ENCODE measurements around the gene COL19A1. TPM values are rescaled to one million over a fixed set of nuclear protein-coding genes. Genes with fewer than 3 reads are reported as not detected.

The COL19A1 gene
- total RNA-seq, 4 donors from 2014 or later = 0.35 to 5.0 (median 0.62) TPM

GRCh38 chr6:69881322-69882151 lies 15.2 kb downstream of the COL19A1 start:
- Histone ChIP-seq H3K27ac (peak overlapping the region in 2 of 4 donors; percentile 50 to 52), H3K4me3 (no peak overlapping the region), H3K27me3 (no peaks in the 10 kb centered on the region), H3K4me1 (no peaks in the 10 kb centered on the region), H3K9me3 (no peaks in the 10 kb centered on the region), H3K36me3 (no peaks in the 10 kb centered on the region)
- TF ChIP-seq POLR2A (IDR thresholded peaks at IDR 0.05) = no peak
- no peak for TF ChIP-seq CTCF (IDR thresholded peaks at IDR 0.05)
- peak in 2 of 3 donors; percentile 66 to 68 for DNase-seq

GRCh38 chr6:69883551-69883950 lies 17.2 kb downstream of the COL19A1 start:
- TF ChIP-seq CTCF (IDR thresholded peaks at IDR 0.05) (no peak), POLR2A (IDR thresholded peaks at IDR 0.05) (no peak)
- Histone ChIP-seq H3K9me3 (no peaks in the 10 kb centered on the region), H3K27me3 (no peaks in the 10 kb centered on the region), H3K27ac (no peak overlapping the region), H3K36me3 (no peaks in the 10 kb centered on the region), H3K4me3 (no peak overlapping the region), H3K4me1 (no peaks in the 10 kb centered on the region)
- no peak for DNase-seq

GRCh38 chr6:69884231-69884630 lies 17.9 kb downstream of the COL19A1 start:
- DNase-seq = no peak
- H3K36me3 ChIP-seq = no peaks in the 10 kb centered on the region
- no peak for TF ChIP-seq POLR2A (IDR thresholded peaks at IDR 0.05)
- TF ChIP-seq CTCF (IDR thresholded peaks at IDR 0.05) = no peak
- H3K4me1 ChIP-seq = no peaks in the 10 kb centered on the region
- no peaks in the 10 kb centered on the region for H3K27me3 ChIP-seq
- no peak overlapping the region for H3K4me3 ChIP-seq
- no peak overlapping the region for H3K27ac ChIP-seq
- H3K9me3 ChIP-seq = no peaks in the 10 kb centered on the region

- Histone ChIP-seq H3K27ac (no peak overlapping the region), H3K4me1 (no peaks in the 10 kb centered on the region), H3K9me3 (no peaks in the 10 kb centered on the region), H3K27me3 (no peaks in the 10 kb centered on the region), H3K4me3 (no peak overlapping the region), H3K36me3 (no peaks in the 10 kb centered on the region)
- DNase-seq = no peak
- TF ChIP-seq POLR2A (IDR thresholded peaks at IDR 0.05) = no peak
- TF ChIP-seq CTCF (IDR thresholded peaks at IDR 0.05) = no peak
Measured at GRCh38 chr6:69887026-69887425, 20.7 kb downstream of the COL19A1 start.

GRCh38 chr6:69887714-69888345 lies 21.5 kb downstream of the COL19A1 start:
- DNase-seq = no peak
- TF ChIP-seq POLR2A (IDR thresholded peaks at IDR 0.05) (no peak), CTCF (IDR thresholded peaks at IDR 0.05) (no peak)
- H3K36me3 ChIP-seq = no peaks in the 10 kb centered on the region
- H3K27ac ChIP-seq = no peak overlapping the region
- H3K27me3 ChIP-seq = no peaks in the 10 kb centered on the region
- H3K9me3 ChIP-seq = no peaks in the 10 kb centered on the region
- H3K4me3 ChIP-seq = no peak overlapping the region
- no peaks in the 10 kb centered on the region for H3K4me1 ChIP-seq
